G401 (cell line): ENCODE results near the gene SST. TPM values are rescaled to one million over a fixed set of nuclear protein-coding genes. Genes with fewer than 3 reads are reported as not detected.

Experiments used
- DNase-seq: peaks from one replicate; pipeline ENCODE4 v3.0.0-alpha.2; 2015; ENCODE audit warnings: low spot score
- in situ Hi-C: cut with HindIII; loops from 2 replicates; pipeline ENCODE4 v1.10.0; 2016; ENCODE audit warnings: low sequenced_read_pairs, mixed read lengths
- total RNA-seq: library from RNA; depleted of rRNA; stranded (reverse); fragments of >200 nt; shearing (Covaris generic); gene quantifications from 2 replicates; pipeline ENCODE4 v1.2.3, GENCODE V29; 2014; rRNA removed

SST gene
- not detected in 2 replicates for total RNA-seq

- in situ Hi-C loops: no loop called here
- no peak for DNase-seq
Measured at GRCh38 chr3:187669675-187670504, at the start of gene SST. SST (minus strand) TSS chr3:187670394; CDS start chr3:187670291, 103 bp downstream.

- DNase-seq: peak; percentile 41
- in situ Hi-C loops: no loop called here
Measured at GRCh38 chr3:187719628-187720336, 49.6 kb upstream of the SST start.

GRCh38 chr3:187718802-187719201, 48.6 kb upstream of the SST start:
- in situ Hi-C loops: no loop called here
- DNase-seq: no peak

- no peak for DNase-seq
- in situ Hi-C loops: no loop called here
Measured at GRCh38 chr3:187717572-187717971, 47.4 kb upstream of the SST start.

GRCh38 chr3:187714404-187714979, 44.3 kb upstream of the SST start:
- in situ Hi-C loops: no loop called here
- peak; percentile 88 for DNase-seq

- DNase-seq: no peak
- in situ Hi-C loops: no loop called here
Measured at GRCh38 chr3:187713504-187713903, 43.3 kb upstream of the SST start.

GRCh38 chr3:187709155-187709554, 39.0 kb upstream of the SST start:
- in situ Hi-C loops: no loop called here
- no peak for DNase-seq

- DNase-seq: no peak
- in situ Hi-C loops: no loop called here
Measured at GRCh38 chr3:187708696-187709095, 38.5 kb upstream of the SST start.

GRCh38 chr3:187706971-187707370, 36.8 kb upstream of the SST start:
- DNase-seq: no peak
- in situ Hi-C loops: no loop called here

GRCh38 chr3:187705164-187705563, 35.0 kb upstream of the SST start:
- in situ Hi-C loops: no loop called here

GRCh38 chr3:187702507-187703033, 32.4 kb upstream of the SST start, which contains the start of gene RTP2:
RTP2 (minus strand) TSS chr3:187702557; CDS start chr3:187702128, 429 bp downstream.
- no peak for DNase-seq
- in situ Hi-C loops: no loop called here

More at GRCh38 chr3:187705164-187705563, 35.0 kb upstream of the SST start:
- no peak for DNase-seq

- in situ Hi-C loops: no loop called here
- DNase-seq: no peak
Measured at GRCh38 chr3:187700249-187700648, 30.1 kb upstream of the SST start.

GRCh38 chr3:187698499-187699399, 28.6 kb upstream of the SST start:
- no peak for DNase-seq
- in situ Hi-C loops: loop anchor here (25.0 kb wide), 1 partner anchor 361 kb away; no protein-coding TSS in a partner anchor

GRCh38 chr3:187696021-187696420, 25.8 kb upstream of the SST start:
- in situ Hi-C loops: loop anchor here (25.0 kb wide), 1 partner anchor 359 kb away; no protein-coding TSS in a partner anchor

GRCh38 chr3:187695449-187695848, 25.3 kb upstream of the SST start:
- in situ Hi-C loops: loop anchor here (25.0 kb wide), 1 partner anchor 358 kb away; no protein-coding TSS in a partner anchor
- DNase-seq: no peak

More at GRCh38 chr3:187696021-187696420, 25.8 kb upstream of the SST start:
- no peak for DNase-seq

GRCh38 chr3:187694801-187695200, 24.6 kb upstream of the SST start:
- in situ Hi-C loops: loop anchor here (25.0 kb wide), 1 partner anchor 358 kb away; no protein-coding TSS in a partner anchor

GRCh38 chr3:187693431-187693830, 23.2 kb upstream of the SST start:
- DNase-seq: no peak
- in situ Hi-C loops: loop anchor here (25.0 kb wide), 1 partner anchor 356 kb away; no protein-coding TSS in a partner anchor

More at GRCh38 chr3:187694801-187695200, 24.6 kb upstream of the SST start:
- DNase-seq: no peak

GRCh38 chr3:187689984-187690383, 19.8 kb upstream of the SST start:
- in situ Hi-C loops: loop anchor here (25.0 kb wide), 1 partner anchor 353 kb away; no protein-coding TSS in a partner anchor
- no peak for DNase-seq
